Lower leg skin (tissue), 4 donors: Measurements from ENCODE around the gene GTF3A. TPM values are rescaled to one million over a fixed set of nuclear protein-coding genes. Genes with fewer than 3 reads are reported as not detected.

Source experiments
- DNase-seq, 2 donors: peaks; one replicate each; pipeline ENCODE4 v3.0.0-alpha.2; 2019; ENCODE audit warnings: low spot score in 2 of 2
- H3K4me3 ChIP-seq: fragments of 200-600 bp; sonication (generic); 2 replicates; pipeline ENCODE4 v1.5.1; 2017; ENCODE audit warnings: mild to moderate bottlenecking, low read depth; ENCODE audit not compliant: poor library complexity, severe bottlenecking
- POLR2A ChIP-seq, 2 donors: fragments of 450-650 bp; IDR thresholded peaks; one replicate each; pipeline ENCODE4 v1.6.1; 2016 to 2017; ENCODE audit warnings: antibody characterized with exemption in 2 of 2, mild to moderate bottlenecking in 1 of 2, moderate library complexity in 1 of 2
- WGBS, 2 donors: methylation state at CpG; one replicate each; pipeline ENCODE4 v1.1.5; 2018; 5-methylcytosine and 5-hydroxymethylcytosine counted together
- intact Hi-C: fragments of 100-400 bp; cut with DNase I; formaldehyde crosslinking; loops from one replicate; pipeline ENCODE4 v1.15.0; 2023; ENCODE audit warnings: low total_unique reads
- total RNA-seq, 4 donors: library from RNA; depleted of rRNA; stranded (reverse); fragments of >200 nt; gene quantifications; one replicate each; pipeline ENCODE4 v1.1.0, GENCODE V29; 2016
- TF ChIP-seq, protein P1 (sequence below), 3 donors: fragments of 450-650 bp; IDR thresholded peaks; one replicate each; pipeline ENCODE4 v1.5.1; 2016; ENCODE audit warnings: antibody characterized with exemption in 3 of 3, mild to moderate bottlenecking in 3 of 3, moderate library complexity in 2 of 3

GTF3A gene
- total RNA-seq, 4 donors from 2014 or later, result 96.6 to 162 (median 101) TPM

DNA sequence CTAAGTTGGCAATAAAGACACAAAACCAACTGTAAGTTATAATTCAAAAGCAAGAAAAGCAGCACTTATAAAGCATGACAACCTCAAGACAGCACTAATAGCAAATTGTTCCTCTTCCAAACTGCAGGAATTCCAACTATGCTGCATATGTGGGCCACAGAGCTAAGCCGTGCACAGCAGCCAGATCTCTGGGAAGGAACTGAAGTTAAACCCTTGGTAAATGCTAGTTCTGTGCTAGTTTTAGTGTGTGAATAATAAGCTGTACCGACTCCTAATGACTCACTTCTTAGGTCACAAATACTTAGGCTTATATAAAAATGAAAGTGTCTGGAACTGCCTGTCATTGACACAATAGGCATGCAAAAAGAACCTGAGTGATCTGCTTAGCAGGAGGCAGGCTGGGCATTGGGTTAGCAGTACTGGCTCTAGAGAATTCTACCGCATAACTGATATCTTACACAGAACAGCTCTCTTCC is 21.2 kb upstream of the GTF3A start:
- no peak for TF ChIP-seq POLR2A (IDR thresholded peaks at IDR 0.05)
- TF ChIP-seq, protein P1, sequence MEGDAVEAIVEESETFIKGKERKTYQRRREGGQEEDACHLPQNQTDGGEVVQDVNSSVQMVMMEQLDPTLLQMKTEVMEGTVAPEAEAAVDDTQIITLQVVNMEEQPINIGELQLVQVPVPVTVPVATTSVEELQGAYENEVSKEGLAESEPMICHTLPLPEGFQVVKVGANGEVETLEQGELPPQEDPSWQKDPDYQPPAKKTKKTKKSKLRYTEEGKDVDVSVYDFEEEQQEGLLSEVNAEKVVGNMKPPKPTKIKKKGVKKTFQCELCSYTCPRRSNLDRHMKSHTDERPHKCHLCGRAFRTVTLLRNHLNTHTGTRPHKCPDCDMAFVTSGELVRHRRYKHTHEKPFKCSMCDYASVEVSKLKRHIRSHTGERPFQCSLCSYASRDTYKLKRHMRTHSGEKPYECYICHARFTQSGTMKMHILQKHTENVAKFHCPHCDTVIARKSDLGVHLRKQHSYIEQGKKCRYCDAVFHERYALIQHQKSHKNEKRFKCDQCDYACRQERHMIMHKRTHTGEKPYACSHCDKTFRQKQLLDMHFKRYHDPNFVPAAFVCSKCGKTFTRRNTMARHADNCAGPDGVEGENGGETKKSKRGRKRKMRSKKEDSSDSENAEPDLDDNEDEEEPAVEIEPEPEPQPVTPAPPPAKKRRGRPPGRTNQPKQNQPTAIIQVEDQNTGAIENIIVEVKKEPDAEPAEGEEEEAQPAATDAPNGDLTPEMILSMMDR (IDR thresholded peaks at IDR 0.05), result no peak
- 14 to 26% methylated on average over 3 of the region's 3 CpGs for WGBS, 2 donors
- no peak for DNase-seq
- H3K4me3 ChIP-seq, result no peak overlapping the region
- intact Hi-C loops, result no loop called here

DNA sequence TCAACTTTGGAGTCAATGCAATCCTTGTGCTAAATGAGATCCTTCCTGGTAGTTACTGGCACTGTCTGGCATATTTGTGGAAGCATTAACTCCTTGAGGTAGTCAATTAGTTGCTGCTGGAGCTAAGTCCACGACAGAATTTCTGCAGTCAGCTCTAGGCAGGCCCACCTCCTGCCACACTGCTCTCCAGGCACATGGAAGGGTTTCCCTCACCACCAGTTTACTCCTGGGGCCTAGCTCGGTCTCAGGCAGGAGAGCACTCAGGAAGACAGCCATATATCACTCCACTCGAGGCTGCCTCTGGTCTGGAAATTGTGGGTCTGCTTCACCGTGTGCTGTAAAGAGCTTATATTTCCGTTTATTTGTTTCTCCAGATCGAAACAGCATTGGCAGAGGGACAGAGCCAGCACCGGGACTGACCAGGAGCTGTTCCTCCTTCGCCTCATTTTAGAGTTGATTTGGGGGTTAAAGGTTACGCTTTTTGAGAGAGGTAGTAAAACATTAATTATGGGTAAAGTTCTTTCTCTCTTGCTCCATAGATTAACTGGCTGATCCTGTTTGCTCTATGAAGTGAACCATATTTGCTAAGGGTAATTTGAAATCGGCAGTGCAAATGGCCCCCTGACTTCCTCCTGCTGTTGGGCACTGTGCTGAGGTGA is 20.6 kb upstream of the GTF3A start:
- intact Hi-C loops, result no loop called here
- no peak for DNase-seq
- WGBS, 2 donors, result 77 to 79% methylated on average over 10 of the region's 10 CpGs
- H3K4me3 ChIP-seq, result no peak overlapping the region
- TF ChIP-seq, protein P1 (IDR thresholded peaks at IDR 0.05), result no peak
- no peak for TF ChIP-seq POLR2A (IDR thresholded peaks at IDR 0.05)

DNA sequence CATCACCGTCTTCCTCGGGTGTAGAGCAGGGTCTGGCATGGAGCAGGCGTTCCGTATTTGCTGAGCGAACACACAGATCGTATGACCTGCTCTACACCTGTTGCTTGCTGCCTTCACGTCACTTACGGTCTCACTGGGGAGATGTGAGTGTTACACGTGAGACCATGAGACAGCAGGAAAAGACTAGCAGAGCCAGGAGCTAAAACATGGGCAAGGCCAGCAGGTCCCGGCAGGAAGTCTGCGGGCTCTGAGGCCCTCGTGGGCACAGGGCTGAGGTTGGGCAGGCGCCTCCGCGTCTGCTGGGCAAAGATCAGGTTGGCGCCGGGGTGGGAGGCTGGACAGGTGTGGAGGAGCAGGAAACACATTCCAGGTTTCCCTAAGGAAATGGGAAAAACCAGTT is 19.7 kb upstream of the GTF3A start:
- WGBS, 2 donors, result 92% methylated on average over 17 of the region's 17 CpGs
- intact Hi-C loops, result no loop called here
- no peak for DNase-seq
- H3K4me3 ChIP-seq, result no peak overlapping the region
- TF ChIP-seq, protein P1 (IDR thresholded peaks at IDR 0.05), result no peak
- no peak for TF ChIP-seq POLR2A (IDR thresholded peaks at IDR 0.05)

DNA sequence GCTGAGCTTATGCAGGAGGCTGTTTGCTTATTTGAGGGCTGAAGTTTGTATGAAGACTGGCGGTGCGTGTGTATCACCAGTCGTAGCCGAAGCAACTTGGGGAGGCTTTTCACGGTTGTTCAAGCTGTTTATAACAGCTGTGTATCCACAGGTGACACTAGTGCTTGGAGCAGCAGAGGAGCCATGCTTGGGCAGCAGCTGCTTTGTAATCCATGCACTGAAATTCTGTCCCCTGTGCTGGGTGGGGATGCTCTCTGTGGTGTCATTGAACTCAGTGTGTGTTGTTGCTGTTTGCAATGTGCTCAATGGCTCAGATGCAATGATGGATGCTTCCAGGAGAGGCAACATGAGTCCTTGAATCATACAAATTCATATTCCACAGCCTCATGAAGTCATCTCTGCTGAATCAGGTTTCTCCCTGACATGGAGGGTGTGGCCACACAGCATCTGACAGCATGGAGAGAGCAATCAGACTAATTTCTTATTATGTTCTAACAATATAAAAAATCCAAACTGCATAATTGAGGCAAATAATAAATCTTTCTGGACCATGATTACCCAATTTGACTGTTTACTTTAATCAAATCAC is 18.8 kb upstream of the GTF3A start:
- intact Hi-C loops, result no loop called here
- 84 to 91% methylated on average over 5 of the region's 5 CpGs for WGBS, 2 donors
- H3K4me3 ChIP-seq, result no peak overlapping the region
- TF ChIP-seq POLR2A (IDR thresholded peaks at IDR 0.05), result no peak
- TF ChIP-seq, protein P1 (IDR thresholded peaks at IDR 0.05), result no peak
- no peak for DNase-seq

DNA sequence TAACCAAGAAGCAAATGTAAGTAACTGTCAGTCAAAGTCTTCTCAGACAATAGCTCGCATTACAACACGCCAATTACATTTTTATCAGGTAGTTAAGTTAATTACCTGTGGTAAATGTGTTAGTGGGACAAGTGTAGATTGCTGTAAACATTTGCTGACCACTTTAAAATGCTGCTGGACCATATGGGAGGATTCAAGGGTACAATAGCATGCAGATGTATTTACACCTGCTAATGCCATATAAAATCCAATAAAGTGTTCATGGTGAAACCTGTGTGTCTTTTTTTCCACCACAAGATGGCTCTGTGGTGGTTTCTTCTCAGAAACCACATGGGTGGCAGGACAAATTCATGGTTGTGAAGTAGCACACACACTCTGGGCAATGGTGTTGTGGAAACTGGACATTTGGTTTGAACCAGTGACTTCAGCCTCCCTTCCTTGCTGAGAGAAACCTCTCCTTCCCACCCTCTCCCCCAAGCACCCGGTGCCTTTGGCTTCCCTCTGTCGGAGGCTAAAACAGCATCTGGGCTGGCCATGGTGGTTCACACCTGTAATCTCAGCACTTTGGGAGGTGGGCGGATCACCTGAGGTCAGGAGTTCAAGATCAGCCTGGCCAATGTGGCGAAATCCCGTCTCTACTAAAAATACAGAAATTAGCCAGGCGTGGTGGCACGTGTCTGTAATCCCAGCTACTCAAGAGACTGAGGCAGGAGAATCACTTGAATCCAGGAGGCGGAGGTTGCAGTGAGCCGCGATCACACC is 18.1 kb upstream of the GTF3A start:
- peak in 1 of 2 donors; percentile 73 for DNase-seq
- H3K4me3 ChIP-seq, result no peak overlapping the region
- no peak for TF ChIP-seq POLR2A (IDR thresholded peaks at IDR 0.05)
- TF ChIP-seq, protein P1 (IDR thresholded peaks at IDR 0.05), result no peak
- WGBS, 2 donors, result 87 to 88% methylated on average over 12 of the region's 12 CpGs
- intact Hi-C loops, result no loop called here
